HepG2 (cell line): Measurements from ENCODE around the gene PPP1R18. TPM values are rescaled to one million over a fixed set of nuclear protein-coding genes. Genes with fewer than 3 reads are reported as not detected.

Experiments
- CBX1 ChIP-seq: IDR thresholded peaks from one replicate; pipeline ENCODE4 v1.6.1; 2016; ENCODE audit warnings: antibody characterized with exemption, low read depth
- DR1 ChIP-seq: sonication (generic); formaldehyde crosslinking; IDR thresholded peaks from 2 replicates; pipeline ENCODE4 v1.8.0; 2021; ENCODE audit warnings: mild to moderate bottlenecking, missing genetic modification reagents, inconsistent platforms
- HOMEZ ChIP-seq: IDR thresholded peaks from 2 replicates; pipeline ENCODE4 v1.6.1; 2016; ENCODE audit warnings: low read depth
- KDM2A ChIP-seq: sonication (generic); formaldehyde crosslinking; IDR thresholded peaks from 2 replicates; pipeline ENCODE4 v1.4.0; 2020; ENCODE audit warnings: low read depth, missing genetic modification reagents, borderline replicate concordance
- MAFK ChIP-seq, 2 experiments: IDR thresholded peaks in 1 of 2; conservative IDR thresholded peaks in 1 of 2; 2 replicates each; pipeline ENCODE4 v1.6.1; 2011; ENCODE audit warnings: improper control_type of control experiment in 2 of 2, low read length in 2 of 2
- NFIC ChIP-seq: IDR thresholded peaks from 2 replicates; pipeline ENCODE4 v1.6.1; 2012; ENCODE audit warnings: mild to moderate bottlenecking, low read length, inconsistent platforms
- NR2F2 ChIP-seq: IDR thresholded peaks from 2 replicates; pipeline ENCODE4 v1.6.1; 2012; ENCODE audit warnings: low read depth, inconsistent platforms, borderline replicate concordance
- PCBP1 ChIP-seq: fragments of 200-400 bp; formaldehyde crosslinking; IDR thresholded peaks from 2 replicates; pipeline ENCODE4 v1.6.1; 2017; ENCODE audit warnings: mild to moderate bottlenecking, low read depth, low read length, borderline replicate concordance
- PTBP1 ChIP-seq: fragments of 200-400 bp; formaldehyde crosslinking; IDR thresholded peaks from 2 replicates; pipeline ENCODE4 v1.6.1; 2018; ENCODE audit warnings: low read length, low read depth; ENCODE audit not compliant: poor library complexity, severe bottlenecking
- RBFOX2 ChIP-seq: fragments of 200-400 bp; formaldehyde crosslinking; IDR thresholded peaks from 2 replicates; pipeline ENCODE4 v1.6.1; 2017; ENCODE audit warnings: low read depth, mild to moderate bottlenecking, low read length
- RFXANK ChIP-seq: IDR thresholded peaks from 2 replicates; pipeline ENCODE4 v1.6.1; 2016
- SOX5 ChIP-seq: IDR thresholded peaks from 2 replicates; pipeline ENCODE4 v1.6.1; 2016; ENCODE audit warnings: borderline replicate concordance
- SP1 ChIP-seq, 2 experiments: fragments of 450-650 bp in 1 of 2; sonication (generic) in 1 of 2; formaldehyde crosslinking in 1 of 2; IDR thresholded peaks; 2 replicates each; pipeline versions ENCODE4 v1.4.0 to v1.6.1; 2016 to 2020; ENCODE audit warnings: missing genetic modification reagents in 1 of 2
- SRSF4 ChIP-seq: fragments of 200-400 bp; formaldehyde crosslinking; IDR thresholded peaks from one replicate; pipeline ENCODE4 v1.6.1; 2018; ENCODE audit warnings: mild to moderate bottlenecking, low read depth, low read length, moderate library complexity; ENCODE audit not compliant: poor library complexity, severe bottlenecking
- TERF1 ChIP-seq: sonication (generic); formaldehyde crosslinking; IDR thresholded peaks from 2 replicates; pipeline ENCODE4 v1.8.0; 2022; ENCODE audit warnings: mild to moderate bottlenecking, missing genetic modification reagents, moderate library complexity
- TFE3 ChIP-seq: IDR thresholded peaks from 2 replicates; pipeline ENCODE4 v1.6.1; 2016
- U2AF2 ChIP-seq: fragments of 200-400 bp; formaldehyde crosslinking; IDR thresholded peaks from 2 replicates; pipeline ENCODE4 v1.6.1; 2017; ENCODE audit warnings: low read depth, mild to moderate bottlenecking, low read length
- ZC3H4 ChIP-seq: sonication (generic); formaldehyde crosslinking; IDR thresholded peaks from 2 replicates; pipeline ENCODE4 v1.4.0; 2020; ENCODE audit warnings: missing genetic modification reagents, borderline replicate concordance
- ZNF644 ChIP-seq: IDR thresholded peaks from 2 replicates; pipeline ENCODE4 v1.6.1; 2016; ENCODE audit warnings: low read depth
- ZNF678 ChIP-seq: sonication (generic); formaldehyde crosslinking; IDR thresholded peaks from 2 replicates; pipeline ENCODE4 v1.4.0; 2020; ENCODE audit warnings: mild to moderate bottlenecking, missing genetic modification reagents
- ZNF780A ChIP-seq: sonication (generic); formaldehyde crosslinking; IDR thresholded peaks from 2 replicates; pipeline ENCODE4 v1.8.0; 2022; ENCODE audit warnings: mild to moderate bottlenecking, missing genetic modification reagents, moderate library complexity
- ZNF788 ChIP-seq: sonication (generic); formaldehyde crosslinking; IDR thresholded peaks from 2 replicates; pipeline ENCODE4 v1.5.0; 2020; ENCODE audit warnings: mild to moderate bottlenecking, missing genetic modification reagents, borderline replicate concordance
- polyA plus RNA-seq, 8 experiments: library from polyadenylated mRNA; depleted of rRNA in 3 of 8; stranded (reverse) in 7 of 8; unstranded in 1 of 8; fragments of >200 nt; fragmentation: Illumina TruSeq in 4 of 8; extraction: Trizol in 4 of 8; gene quantifications; 2 replicates each; pipeline versions ENCODE4 v1.2.1 to v1.2.3, GENCODE V29; 2011 to 2016; ENCODE audit warnings: low read depth in 4 of 8, missing spikeins in 1 of 8, mixed read lengths in 1 of 8; ENCODE audit not compliant: insufficient read depth in 1 of 8
- total RNA-seq, 5 experiments: library from RNA; depleted of rRNA; stranded (reverse); fragments of >200 nt; fragmentation: Illumina TruSeq; extraction: Trizol; gene quantifications; 2 replicates each; pipeline ENCODE4 v1.2.3, GENCODE V29; 2016; ENCODE audit warnings: low read depth in 1 of 5

PPP1R18 gene
- total and polyA plus RNA-seq, 2 of the 13 experiments (the other 11 are each of a cell fraction or from before 2014, with no cell fraction given) = 4.9 to 9.2 TPM

GRCh38 chr6:30654798-30655742 lies 31.4 kb downstream of the PPP1R18 start (continued):
- TF ChIP-seq TFE3 (CRISPR knock-in tag) (peak; percentile 19; the same call in 1 of the 2 replicates), RBFOX2 (no peak), TERF1 (CRISPR knock-in tag) (0 out of 2 replicates have a peak, but pooled peaks have one; percentile 56), MAFK (conservative IDR thresholded peaks at IDR 0.05 in 1 of 2, IDR thresholded peaks at IDR 0.05 in 1 of 2; ENCODE audit: low read length in 2 of 2) (peak; percentile 98), DR1 (CRISPR knock-in tag) (no peak), CBX1 (peak; percentile 65), PCBP1 (no peak), NFIC (no peak), U2AF2 (no peak), RFXANK (no peak), ZNF780A (0 out of 2 replicates have a peak, but pooled peaks have one; percentile 48), NR2F2 (peak; percentile 46; the same call in 1 of the 2 replicates), ZNF644 (CRISPR knock-in tag) (peak; percentile 99), PTBP1 (no peak), HOMEZ (peak; percentile 91; the same call in 1 of the 2 replicates), ZC3H4 (no peak), SP1 (IDR thresholded peaks at IDR 0.05) (no peak), SP1 (CRISPR knock-in tag; IDR thresholded peaks at IDR 0.05) (no peak), ZNF678 (CRISPR knock-in tag) (no peak), SRSF4 (no peak), ZNF788 (CRISPR knock-in tag) (peak; percentile 71; the same call in 1 of the 2 replicates), SOX5 (CRISPR knock-in tag) (peak; percentile 98), KDM2A (CRISPR knock-in tag) (peak; percentile 67)
